Gastrocnemius medialis (tissue), 4 donors: ENCODE results near the gene ANKRD33B. TPM values are rescaled to one million over a fixed set of nuclear protein-coding genes. Genes with fewer than 3 reads are reported as not detected.

Experiments
- ATAC-seq, 2 donors: fragments of 150-250 bp; one replicate each; pipeline ENCODE4 v1.9.1; 2016
- DNase-seq, 2 donors: peaks; one replicate each; pipeline ENCODE4 v3.0.0-alpha.2; 2019
- H3K27ac ChIP-seq, 4 donors: fragments of 200-600 bp; sonication (generic); 1 replicate in 1 of 4; 2 replicates in 3 of 4; pipeline ENCODE4 v1.5.1; 2016 to 2018; ENCODE audit warnings: mild to moderate bottlenecking in 2 of 4, moderate library complexity in 1 of 4
- H3K27me3 ChIP-seq, 3 donors: fragments of 200-600 bp; sonication (generic) in 2 of 3; 1 replicate in 1 of 3; 2 replicates in 2 of 3; pipeline versions ENCODE4 v1.5.1 to v1.6.0; 2016 to 2019; ENCODE audit warnings: mild to moderate bottlenecking in 1 of 3, moderate library complexity in 1 of 3
- H3K36me3 ChIP-seq, 2 donors: fragments of 200-600 bp; sonication (generic) in 1 of 2; one replicate each; pipeline ENCODE4 v1.5.1; 2017 to 2018
- H3K4me1 ChIP-seq, 2 donors: fragments of 200-600 bp; sonication (generic) in 1 of 2; one replicate each; pipeline ENCODE4 v1.5.1; 2016 to 2017; ENCODE audit warnings: mild to moderate bottlenecking in 2 of 2
- H3K4me3 ChIP-seq, 4 donors: fragments of 200-600 bp; sonication (generic) in 3 of 4; 1 replicate in 1 of 4; 2 replicates in 3 of 4; pipeline ENCODE4 v1.5.1; 2016 to 2019; ENCODE audit warnings: mild to moderate bottlenecking in 2 of 4
- H3K9me3 ChIP-seq, 3 donors: fragments of 200-600 bp; sonication (generic) in 2 of 3; 1 replicate in 1 of 3; 2 replicates in 2 of 3; pipeline ENCODE4 v1.5.1; 2016 to 2019
- POLR2A ChIP-seq, 2 donors: fragments of 450-650 bp; IDR thresholded peaks; one replicate each; pipeline ENCODE4 v1.6.1; 2017; ENCODE audit warnings: antibody characterized with exemption in 2 of 2, mild to moderate bottlenecking in 2 of 2, moderate library complexity in 2 of 2
- in situ Hi-C, 4 donors: fragments of 200-750 bp; cut with MboI; loops; one replicate each; pipeline versions ENCODE4 v1.15.0 to v1.8.0; 2017; ENCODE audit warnings: low sequenced_read_pairs in 4 of 4
- intact Hi-C: fragments of 100-400 bp; cut with DNase I; formaldehyde crosslinking; loops from one replicate; pipeline ENCODE4 v1.15.1; 2023; ENCODE audit warnings: low total_unique reads
- total RNA-seq, 4 donors: library from RNA; depleted of rRNA; stranded (reverse); fragments of >200 nt; gene quantifications; one replicate each; pipeline versions ENCODE4 v1.1.0 to v1.2.3, GENCODE V29; 2016
- TF ChIP-seq, protein P1 (sequence below), 5 experiments: fragments of 450-650 bp in 3 of 5; fragments of 200-600 bp in 2 of 5; sonication (generic) in 2 of 5; IDR thresholded peaks in 4 of 5; conservative IDR thresholded peaks in 1 of 5; 1 replicate in 4 of 5; 2 replicates in 1 of 5; pipeline ENCODE4 v1.5.1; 2016 to 2019; ENCODE audit warnings: antibody characterized with exemption in 5 of 5, mild to moderate bottlenecking in 3 of 5, moderate library complexity in 3 of 5

ANKRD33B gene
- total RNA-seq, 4 donors from 2014 or later = 2.2 to 38.9 (median 15.1) TPM

DNA sequence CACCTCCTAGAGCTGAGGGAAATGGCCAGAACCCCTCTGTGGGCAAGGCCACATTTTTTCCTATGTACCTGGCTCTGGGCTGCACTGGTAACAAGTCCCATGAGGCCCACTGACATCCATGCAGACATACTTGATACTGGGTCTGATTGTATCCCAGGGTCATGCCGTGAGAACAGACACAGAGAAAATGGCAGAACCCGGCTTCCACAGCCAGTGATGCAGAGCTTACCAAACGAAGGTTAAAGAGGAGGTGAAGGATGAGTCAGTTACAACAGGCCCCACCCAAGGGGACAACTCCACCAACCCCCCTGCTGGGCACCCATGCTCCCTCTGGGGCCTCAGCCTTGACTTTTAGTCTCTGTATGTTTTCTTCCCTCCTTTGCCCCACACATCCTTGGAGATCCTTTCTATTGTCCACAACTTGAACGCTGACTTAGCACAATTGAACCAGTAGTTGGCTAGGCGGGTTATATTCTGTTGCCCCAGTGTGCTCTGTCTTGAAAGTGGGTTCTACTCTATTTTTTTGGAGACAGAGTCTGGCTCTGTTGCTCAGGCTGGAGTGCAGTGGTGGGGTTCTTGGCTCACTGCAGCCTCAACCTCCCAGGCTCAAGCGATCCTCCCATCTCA, 103.7 kb downstream of the ANKRD33B start:
- Histone ChIP-seq H3K27me3 (no peaks in the 10 kb centered on the region), H3K4me3 (no peak overlapping the region), H3K4me1 (peaks cover 8 to 24% of the 10 kb centered on the region in 2 donors), H3K27ac (peak overlapping the region in 1 of 4 donors; percentile 3), H3K9me3 (no peaks in the 10 kb centered on the region), H3K36me3 (no peaks in the 10 kb centered on the region)
- in situ Hi-C loops = no loop called here
- DNase-seq (no peak), ATAC-seq (no peak)
- TF ChIP-seq, protein P1, sequence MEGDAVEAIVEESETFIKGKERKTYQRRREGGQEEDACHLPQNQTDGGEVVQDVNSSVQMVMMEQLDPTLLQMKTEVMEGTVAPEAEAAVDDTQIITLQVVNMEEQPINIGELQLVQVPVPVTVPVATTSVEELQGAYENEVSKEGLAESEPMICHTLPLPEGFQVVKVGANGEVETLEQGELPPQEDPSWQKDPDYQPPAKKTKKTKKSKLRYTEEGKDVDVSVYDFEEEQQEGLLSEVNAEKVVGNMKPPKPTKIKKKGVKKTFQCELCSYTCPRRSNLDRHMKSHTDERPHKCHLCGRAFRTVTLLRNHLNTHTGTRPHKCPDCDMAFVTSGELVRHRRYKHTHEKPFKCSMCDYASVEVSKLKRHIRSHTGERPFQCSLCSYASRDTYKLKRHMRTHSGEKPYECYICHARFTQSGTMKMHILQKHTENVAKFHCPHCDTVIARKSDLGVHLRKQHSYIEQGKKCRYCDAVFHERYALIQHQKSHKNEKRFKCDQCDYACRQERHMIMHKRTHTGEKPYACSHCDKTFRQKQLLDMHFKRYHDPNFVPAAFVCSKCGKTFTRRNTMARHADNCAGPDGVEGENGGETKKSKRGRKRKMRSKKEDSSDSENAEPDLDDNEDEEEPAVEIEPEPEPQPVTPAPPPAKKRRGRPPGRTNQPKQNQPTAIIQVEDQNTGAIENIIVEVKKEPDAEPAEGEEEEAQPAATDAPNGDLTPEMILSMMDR (IDR thresholded peaks at IDR 0.05 in 4 of 5, conservative IDR thresholded peaks at IDR 0.05 in 1 of 5) = no peak
- TF ChIP-seq POLR2A (IDR thresholded peaks at IDR 0.05) = no peak
- intact Hi-C loops = no loop called here

- no peak overlapping the region for H3K27ac ChIP-seq
- intact Hi-C loops = no loop called here
- H3K4me3 ChIP-seq = no peak overlapping the region
- TF ChIP-seq, protein P1 (IDR thresholded peaks at IDR 0.05 in 4 of 5, conservative IDR thresholded peaks at IDR 0.05 in 1 of 5) = no peak
- TF ChIP-seq POLR2A (IDR thresholded peaks at IDR 0.05) = no peak
- no peak for DNase-seq
- H3K9me3 ChIP-seq = no peaks in the 10 kb centered on the region
- H3K4me1 ChIP-seq = peaks cover 8 to 19% of the 10 kb centered on the region in 2 donors
- no peaks in the 10 kb centered on the region for H3K36me3 ChIP-seq
- no peaks in the 10 kb centered on the region for H3K27me3 ChIP-seq
- in situ Hi-C loops = no loop called here
- no peak for ATAC-seq
Measured at GRCh38 chr5:10668697-10669096, 104.8 kb downstream of the ANKRD33B start.

GRCh38 chr5:10669983-10670382, 106.1 kb downstream of the ANKRD33B start:
- Histone ChIP-seq H3K27me3 (no peaks in the 10 kb centered on the region), H3K27ac (no peak overlapping the region), H3K4me1 (peaks cover 8 to 17% of the 10 kb centered on the region in 2 donors), H3K36me3 (no peaks in the 10 kb centered on the region), H3K9me3 (no peaks in the 10 kb centered on the region), H3K4me3 (no peak overlapping the region)
- DNase-seq = no peak
- in situ Hi-C loops (no loop called here), intact Hi-C loops (no loop called here)
- ATAC-seq = no peak
- TF ChIP-seq POLR2A (IDR thresholded peaks at IDR 0.05) = no peak
- TF ChIP-seq, protein P1 (IDR thresholded peaks at IDR 0.05 in 4 of 5, conservative IDR thresholded peaks at IDR 0.05 in 1 of 5) = no peak

- in situ Hi-C loops = no loop called here
- H3K27ac ChIP-seq = no peak overlapping the region
- ATAC-seq (no peak), DNase-seq (no peak)
- H3K4me3 ChIP-seq = no peak overlapping the region
- H3K36me3 ChIP-seq = no peaks in the 10 kb centered on the region
- intact Hi-C loops = no loop called here
- H3K4me1 ChIP-seq = peaks cover 8 to 14% of the 10 kb centered on the region in 2 donors
- TF ChIP-seq, protein P1 (IDR thresholded peaks at IDR 0.05 in 4 of 5, conservative IDR thresholded peaks at IDR 0.05 in 1 of 5) = no peak
- no peak for TF ChIP-seq POLR2A (IDR thresholded peaks at IDR 0.05)
- no peaks in the 10 kb centered on the region for H3K27me3 ChIP-seq
- no peaks in the 10 kb centered on the region for H3K9me3 ChIP-seq
Measured at GRCh38 chr5:10671041-10672008, 107.5 kb downstream of the ANKRD33B start.
